GM20000 (cell line): Measurements from ENCODE around the gene TMEM50B.
"Not testable (repeated sequence)": the region's sequence is repeated elsewhere in the genome, so short reads cannot be mapped to it uniquely, and the experiment has no call there.

ENCODE experiments used
- DNase-seq: peaks from one replicate; pipeline ENCODE4 v3.0.0; 2012; ENCODE audit warnings: low spot score
- CTCF ChIP-seq: IDR thresholded peaks from 2 replicates; pipeline ENCODE4 v1.5.1; 2012; ENCODE audit warnings: mild to moderate bottlenecking, control low read depth; ENCODE audit errors: extremely low read depth, missing control alignments

The TMEM50B gene

GRCh38 chr21:33452362-33452761 is 27.4 kb downstream of the TMEM50B start:
- no peak for TF ChIP-seq CTCF
- DNase-seq: no peak

- TF ChIP-seq CTCF: no peak
- no peak for DNase-seq
Observed at GRCh38 chr21:33451634-33452071, 28.1 kb downstream of the TMEM50B start.

- no peak for TF ChIP-seq CTCF
- DNase-seq: no peak
Observed at GRCh38 chr21:33449616-33450015, 30.2 kb downstream of the TMEM50B start.

GRCh38 chr21:33446620-33447019 is 33.2 kb downstream of the TMEM50B start:
- not testable (repeated sequence) for DNase-seq

- DNase-seq: no peak
- TF ChIP-seq CTCF: no peak
Observed at GRCh38 chr21:33444499-33444898, 35.3 kb downstream of the TMEM50B start.

- no peak for TF ChIP-seq CTCF
- no peak for DNase-seq
Observed at GRCh38 chr21:33443194-33443593, 36.6 kb downstream of the TMEM50B start.

- no peak for TF ChIP-seq CTCF
- DNase-seq: peak; percentile 73
Observed at GRCh38 chr21:33441489-33442477, 38.0 kb downstream of the TMEM50B start.

- no peak for DNase-seq
- TF ChIP-seq CTCF: no peak
Observed at GRCh38 chr21:33437140-33437539, 42.6 kb downstream of the TMEM50B start.
